Smooth muscle cell (in vitro differentiated cells): ENCODE results near the gene PROC. TPM values are rescaled to one million over a fixed set of nuclear protein-coding genes. Genes with fewer than 3 reads are reported as not detected.
"Not testable (repeated sequence)": the region's sequence is repeated elsewhere in the genome, so short reads cannot be mapped to it uniquely, and the experiment has no call there.

ENCODE experiments used
- DNase-seq: peaks from one replicate; lab custom pipeline; 2025; ENCODE audit not compliant: unreplicated experiment; lab: John Stamatoyannopoulos, UW
- H2AFZ ChIP-seq: fragments of 200-600 bp; sonication (generic); 2 replicates; pipeline ENCODE4 v1.6.0; 2016; ENCODE audit warnings: antibody characterized with exemption, low read depth, mild to moderate bottlenecking
- H3F3A ChIP-seq: fragments of 200-600 bp; sonication (generic); 2 replicates; pipeline ENCODE4 v1.6.0; 2017; ENCODE audit warnings: antibody characterized with exemption, low read depth
- H3K27ac ChIP-seq: fragments of 200-600 bp; sonication (generic); 2 replicates; pipeline ENCODE4 v1.5.1; 2016; ENCODE audit warnings: low read depth, mild to moderate bottlenecking
- H3K27me3 ChIP-seq: fragments of 200-600 bp; sonication (generic); 2 replicates; pipeline ENCODE4 v1.6.1; 2016; ENCODE audit warnings: low read depth, mild to moderate bottlenecking
- H3K36me3 ChIP-seq: fragments of 200-600 bp; sonication (generic); 2 replicates; pipeline ENCODE4 v1.5.1; 2016; ENCODE audit warnings: low read depth
- H3K4me1 ChIP-seq: fragments of 200-600 bp; sonication (generic); 2 replicates; pipeline ENCODE4 v1.5.1; 2016; ENCODE audit warnings: low read depth
- H3K4me2 ChIP-seq: fragments of 200-600 bp; sonication (generic); 2 replicates; pipeline ENCODE4 v1.6.0; 2016; ENCODE audit warnings: mild to moderate bottlenecking
- H3K4me3 ChIP-seq: fragments of 200-600 bp; sonication (generic); 2 replicates; pipeline ENCODE4 v1.5.1; 2016; ENCODE audit warnings: mild to moderate bottlenecking
- H3K79me2 ChIP-seq: fragments of 200-600 bp; sonication (generic); 2 replicates; pipeline ENCODE4 v1.6.0; 2016; ENCODE audit warnings: low read depth, mild to moderate bottlenecking
- H3K9ac ChIP-seq: fragments of 200-600 bp; sonication (generic); 2 replicates; pipeline ENCODE4 v1.6.0; 2016; ENCODE audit warnings: low read depth
- H3K9me3 ChIP-seq: fragments of 200-600 bp; sonication (generic); replicated peaks from 2 replicates; pipeline ENCODE4 v1.5.1; 2016; ENCODE audit warnings: low read depth
- H4K20me1 ChIP-seq: fragments of 200-600 bp; sonication (generic); 2 replicates; pipeline ENCODE4 v1.6.0; 2016; ENCODE audit warnings: low read depth
- CTCF ChIP-seq: fragments of 200-600 bp; sonication (generic); IDR thresholded peaks from 2 replicates; pipeline ENCODE4 v1.5.1; 2017; ENCODE audit warnings: borderline replicate concordance, mild to moderate bottlenecking, antibody characterized with exemption; ENCODE audit not compliant: insufficient read depth, poor library complexity, severe bottlenecking
- WGBS: methylation state at CpG from one replicate; pipeline ENCODE4 v1.1.7; 2016; ENCODE audit warnings: low lambda C conversion rate; 5-methylcytosine and 5-hydroxymethylcytosine counted together
- polyA plus RNA-seq: library from polyadenylated mRNA; unstranded; fragments of >200 nt; fragmentation: Nextera tagmentation; extraction: Ambion mirVana; gene quantifications from 2 replicates; pipeline ENCODE4 v1.2.1, GENCODE V29; 2016
- total RNA-seq: library from RNA; depleted of rRNA; stranded (reverse); fragments of >200 nt; gene quantifications from 2 replicates; pipeline ENCODE4 v1.2.3, GENCODE V29; 2014

PROC gene
- total and polyA plus RNA-seq, 2 experiments from 2014 or later, result 0.85 to 1.1 TPM

GRCh38 chr2:127448526-127448925 is 30.3 kb downstream of the PROC start:
- 96% methylated on average over 2 of the region's 2 CpGs for WGBS
- no peaks in the 10 kb centered on the region for H3K9me3 ChIP-seq
- H3K27me3 ChIP-seq, result no peaks in the 10 kb centered on the region
- no peaks in the 10 kb centered on the region for H3F3A ChIP-seq
- H2AFZ ChIP-seq, result no peak overlapping the region
- no peak overlapping the region for H3K4me3 ChIP-seq
- peaks cover 12% of the 10 kb centered on the region for H3K4me1 ChIP-seq
- no peak overlapping the region for H3K4me2 ChIP-seq
- H3K27ac ChIP-seq, result no peak overlapping the region
- H3K9ac ChIP-seq, result no peak overlapping the region
- H3K36me3 ChIP-seq, result no peaks in the 10 kb centered on the region
- no peak for TF ChIP-seq CTCF
- no peak for DNase-seq
- no peaks in the 10 kb centered on the region for H4K20me1 ChIP-seq
- no peaks in the 10 kb centered on the region for H3K79me2 ChIP-seq

- Histone ChIP-seq H3K27ac (no peak overlapping the region), H3K27me3 (no peaks in the 10 kb centered on the region), H2AFZ (no peak overlapping the region), H3K4me3 (no peak overlapping the region), H3F3A (no peaks in the 10 kb centered on the region), H3K79me2 (no peaks in the 10 kb centered on the region), H3K4me2 (no peak overlapping the region), H3K9ac (no peak overlapping the region), H3K9me3 (no peaks in the 10 kb centered on the region), H4K20me1 (no peaks in the 10 kb centered on the region), H3K4me1 (peaks cover 12% of the 10 kb centered on the region), H3K36me3 (no peaks in the 10 kb centered on the region)
- DNase-seq, result no peak
- no peak for TF ChIP-seq CTCF
- WGBS, result 66% methylated on average over 4 of the region's 4 CpGs
These were observed 31.2 kb downstream of the PROC start for GRCh38 chr2:127449414-127449813.

GRCh38 chr2:127449898-127450297 is 31.7 kb downstream of the PROC start:
- H3K27me3 ChIP-seq, result no peaks in the 10 kb centered on the region
- no peaks in the 10 kb centered on the region for H3K36me3 ChIP-seq
- no peaks in the 10 kb centered on the region for H3K79me2 ChIP-seq
- H4K20me1 ChIP-seq, result no peaks in the 10 kb centered on the region
- H3K4me3 ChIP-seq, result no peak overlapping the region
- no peak overlapping the region for H3K27ac ChIP-seq
- TF ChIP-seq CTCF, result no peak
- no peak overlapping the region for H3K4me2 ChIP-seq
- no peaks in the 10 kb centered on the region for H3F3A ChIP-seq
- H2AFZ ChIP-seq, result no peak overlapping the region
- no peak for DNase-seq
- 88% methylated on average over 4 of the region's 4 CpGs for WGBS
- H3K9me3 ChIP-seq, result no peaks in the 10 kb centered on the region
- no peak overlapping the region for H3K9ac ChIP-seq
- peaks cover 12% of the 10 kb centered on the region for H3K4me1 ChIP-seq

GRCh38 chr2:127451981-127452380 is 33.8 kb downstream of the PROC start:
- H3K4me2 ChIP-seq, result no peak overlapping the region
- DNase-seq, result no peak
- H3K36me3 ChIP-seq, result no peaks in the 10 kb centered on the region
- H3K4me3 ChIP-seq, result no peak overlapping the region
- TF ChIP-seq CTCF, result no peak
- H3K27ac ChIP-seq, result no peak overlapping the region
- H3K79me2 ChIP-seq, result no peaks in the 10 kb centered on the region
- no peaks in the 10 kb centered on the region for H3F3A ChIP-seq
- H3K4me1 ChIP-seq, result peaks cover 12% of the 10 kb centered on the region
- H2AFZ ChIP-seq, result no peak overlapping the region
- no peaks in the 10 kb centered on the region for H3K9me3 ChIP-seq
- 87% methylated on average over 6 of the region's 6 CpGs for WGBS
- no peaks in the 10 kb centered on the region for H4K20me1 ChIP-seq
- no peak overlapping the region for H3K9ac ChIP-seq
- no peaks in the 10 kb centered on the region for H3K27me3 ChIP-seq

GRCh38 chr2:127452423-127452822 is 34.2 kb downstream of the PROC start:
- not testable (repeated sequence) for H3F3A ChIP-seq, H3K9me3 ChIP-seq, H3K27me3 ChIP-seq, H3K4me3 ChIP-seq, H3K79me2 ChIP-seq, H3K27ac ChIP-seq, H4K20me1 ChIP-seq, H2AFZ ChIP-seq, DNase-seq, H3K36me3 ChIP-seq, H3K4me2 ChIP-seq, H3K9ac ChIP-seq
- 95% methylated on average over 8 of the region's 8 CpGs for WGBS
- H3K4me1 ChIP-seq, result peaks cover 12% of the 10 kb centered on the region
